ENCODE measurements around the gene NR3C1. TPM values are rescaled to one million over a fixed set of nuclear protein-coding genes. Genes with fewer than 3 reads are reported as not detected.

NR3C1 gene
- total and polyA plus RNA-seq, 2 donors (not counting 1 experiment from before 2014, with no cell fraction given): 17.6 to 218 TPM

- no peaks in the 10 kb centered on the region for H3K27me3 ChIP-seq (replicated peaks in 1 of 4; ENCODE audit: control extremely low read depth in 1 of 4, control insufficient read depth in 3 of 4, insufficient read depth in 4 of 4, low read length in 3 of 4)
- no peak for ATAC-seq (ENCODE audit: low read depth)
- H3K4me3 ChIP-seq (ENCODE audit: control extremely low read depth in 1 of 5, extremely low read depth in 1 of 5, insufficient read depth in 1 of 5, low read depth in 2 of 5, low read length in 4 of 5): no peak overlapping the region
- 100% methylated on average over 2 of the region's 2 CpGs for WGBS (ENCODE audit: insufficient coverage)
- no peak overlapping the region for H3K27ac Mint-ChIP-seq
- H4K20me1 ChIP-seq (ENCODE audit: control insufficient read depth, insufficient read depth, low read length, poor library complexity, severe bottlenecking): peaks cover 29% of the 10 kb centered on the region
- intact Hi-C loops (cut with micrococcal nuclease): loop anchor here (5.0 kb wide), 1 partner anchor 33 kb away; no protein-coding TSS in a partner anchor
- CTCF ChIA-PET: no interaction called here
- H3K27ac ChIP-seq (ENCODE audit: low read length in 2 of 2): no peak overlapping the region
- TF ChIP-seq CTCF (IDR thresholded peaks at IDR 0.05): no peak
- TF ChIP-seq EZH2 (IDR thresholded peaks at IDR 0.05; ENCODE audit: borderline replicate concordance, insufficient read depth, low read depth, low read length, poor library complexity, severe bottlenecking): no peak
- no peak overlapping the region for H3K4me3 Mint-ChIP-seq
- peaks cover 0 to 3% of the 10 kb centered on the region in 2 experiments for H3K36me3 ChIP-seq (replicated peaks in 1 of 2; ENCODE audit: control extremely low read depth in 1 of 2, control insufficient read depth in 1 of 2, extremely low read depth in 1 of 2, insufficient read depth in 2 of 2, low read length in 1 of 2)
- no peak overlapping the region for H3K9ac ChIP-seq (ENCODE audit: low read length)
- no peak overlapping the region for H3K4me2 ChIP-seq (replicated peaks; ENCODE audit: low read depth, low read length, poor library complexity, severe bottlenecking)
- POLR2A ChIA-PET: no interaction called here
- H3K4me1 ChIP-seq (ENCODE audit: control insufficient read depth in 2 of 2, insufficient read depth in 2 of 2, low read length in 2 of 2): peaks cover 19 to 55% of the 10 kb centered on the region in 2 donors
- H3K27me3 Mint-ChIP-seq: no peaks in the 10 kb centered on the region
- H3K9me3 ChIP-seq (ENCODE audit: control extremely low read depth in 1 of 3, control insufficient read depth in 2 of 3, insufficient read depth in 1 of 3, low read length in 2 of 3): peaks cover 0 to 10% (median 4%) of the 10 kb centered on the region in 3 donors
- peaks cover 7% of the 10 kb centered on the region for H3K9me3 Mint-ChIP-seq (ENCODE audit: insufficient read depth)
- H3K4me1 Mint-ChIP-seq: peaks cover 78% of the 10 kb centered on the region
- H2AFZ ChIP-seq (ENCODE audit: insufficient read depth, low read depth, low read length, poor library complexity, severe bottlenecking): no peak overlapping the region
- DNase-seq: no peak
- peaks cover 96% of the 10 kb centered on the region for H3K79me2 ChIP-seq (ENCODE audit: control insufficient read depth, insufficient read depth, low read length)
Observed at GRCh38 chr5:143364061-143364460, 39.4 kb downstream of the NR3C1 start.

GRCh38 chr5:143362664-143363227 is 40.7 kb downstream of the NR3C1 start:
- ATAC-seq (ENCODE audit: low read depth): no peak
- H3K9me3 ChIP-seq (ENCODE audit: control extremely low read depth in 1 of 3, control insufficient read depth in 2 of 3, insufficient read depth in 1 of 3, low read length in 2 of 3): peaks cover 0 to 10% (median 4%) of the 10 kb centered on the region in 3 donors
- peaks cover 26% of the 10 kb centered on the region for H4K20me1 ChIP-seq (ENCODE audit: control insufficient read depth, insufficient read depth, low read length, poor library complexity, severe bottlenecking)
- intact Hi-C loops (cut with micrococcal nuclease): loop anchor here (5.0 kb wide), 1 partner anchor 35 kb away; no protein-coding TSS in a partner anchor
- H3K27ac ChIP-seq (ENCODE audit: low read length in 2 of 2): peak overlapping the region in 1 of 2 donors; percentile 19
- no peak overlapping the region for H2AFZ ChIP-seq (ENCODE audit: insufficient read depth, low read depth, low read length, poor library complexity, severe bottlenecking)
- no peak overlapping the region for H3K4me3 Mint-ChIP-seq
- no peaks in the 10 kb centered on the region for H3K36me3 ChIP-seq (replicated peaks in 1 of 2; ENCODE audit: control extremely low read depth in 1 of 2, control insufficient read depth in 1 of 2, extremely low read depth in 1 of 2, insufficient read depth in 2 of 2, low read length in 1 of 2)
- DNase-seq: no peak
- no peak for TF ChIP-seq EZH2 (IDR thresholded peaks at IDR 0.05; ENCODE audit: borderline replicate concordance, insufficient read depth, low read depth, low read length, poor library complexity, severe bottlenecking)
- TF ChIP-seq CTCF (IDR thresholded peaks at IDR 0.05): no peak
- no peak overlapping the region for H3K27ac Mint-ChIP-seq
- ChIA-PET CTCF (interaction anchor here (0.9 kb wide), 1 partner anchor 9 kb away, joined by 3 read pairs; no protein-coding TSS in a partner anchor), POLR2A (no interaction called here)
- H3K4me1 ChIP-seq (ENCODE audit: control insufficient read depth in 2 of 2, insufficient read depth in 2 of 2, low read length in 2 of 2): peaks cover 19 to 55% of the 10 kb centered on the region in 2 donors
- no peaks in the 10 kb centered on the region for H3K27me3 ChIP-seq (replicated peaks in 1 of 4; ENCODE audit: control extremely low read depth in 1 of 4, control insufficient read depth in 3 of 4, insufficient read depth in 4 of 4, low read length in 3 of 4)
- H3K4me3 ChIP-seq (ENCODE audit: control extremely low read depth in 1 of 5, extremely low read depth in 1 of 5, insufficient read depth in 1 of 5, low read depth in 2 of 5, low read length in 4 of 5): no peak overlapping the region
- no CpG with 5 or more reads among the region's 1 CpG for WGBS (ENCODE audit: insufficient coverage)
- H3K4me2 ChIP-seq (replicated peaks; ENCODE audit: low read depth, low read length, poor library complexity, severe bottlenecking): peak overlapping the region; percentile 19
- H3K79me2 ChIP-seq (ENCODE audit: control insufficient read depth, insufficient read depth, low read length): peaks cover 96% of the 10 kb centered on the region
- H3K27me3 Mint-ChIP-seq: no peaks in the 10 kb centered on the region
- no peak overlapping the region for H3K9ac ChIP-seq (ENCODE audit: low read length)
- peaks cover 78% of the 10 kb centered on the region for H3K4me1 Mint-ChIP-seq
- H3K9me3 Mint-ChIP-seq (ENCODE audit: insufficient read depth): peaks cover 7% of the 10 kb centered on the region
